ENCODE measurements around the gene ZFHX2.
"Not testable (repeated sequence)": the region's sequence is repeated elsewhere in the genome, so short reads cannot be mapped to it uniquely, and the experiment has no call there.

The ZFHX2 gene

DNA sequence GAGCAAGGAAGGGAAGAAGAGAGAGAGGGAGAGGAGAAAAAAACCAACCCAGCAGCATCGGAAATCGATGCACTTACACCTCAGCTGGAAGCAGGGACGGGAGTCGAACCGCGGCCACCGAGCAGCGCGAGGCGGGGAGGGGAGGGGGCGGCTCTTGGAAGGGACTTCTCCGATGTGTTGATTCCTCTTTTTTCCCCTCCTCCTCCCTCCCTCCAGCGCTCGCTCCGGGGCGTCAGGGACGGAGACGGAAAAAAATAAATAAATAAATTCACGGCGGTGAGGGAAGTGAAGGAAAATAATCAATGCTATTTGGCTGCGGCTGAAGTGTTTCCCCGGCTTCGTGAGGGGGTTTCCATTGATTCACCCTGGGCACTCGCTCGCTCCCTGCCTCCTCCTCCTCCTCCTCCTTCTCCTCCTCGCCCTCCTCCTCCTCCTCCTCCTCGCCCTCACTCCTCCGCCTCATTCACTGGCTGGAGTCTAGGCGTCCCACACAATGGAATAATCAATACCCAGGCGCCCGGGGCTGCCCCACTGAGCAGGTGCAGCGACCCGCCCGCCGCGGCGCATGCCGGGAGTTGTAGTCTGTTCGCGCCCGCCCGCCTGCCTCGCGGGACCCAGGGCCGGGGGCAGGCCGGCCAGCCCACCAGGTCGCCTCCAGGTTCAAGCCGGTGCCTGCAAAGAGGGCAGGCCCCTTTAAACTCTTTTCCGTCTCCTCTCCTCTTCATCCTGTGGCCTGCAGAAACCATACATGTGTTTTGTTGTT lies at the start of gene ZFHX2:
Gene ZFHX2, minus strand, starts transcription at position 500 of the 763 bp plus-strand sequence. CDS start 16,440 bp downstream, outside the sequence.
- Histone ChIP-seq H3K9me3 (ENCODE audit: control insufficient read depth, insufficient read depth, low read depth, low read length) (no peaks in the 10 kb centered on the region), H3K27ac (ENCODE audit: low read depth, low read length) (peak within 1 kb of the TSS; percentile 81; the same call in 1 of the 2 replicates), H3K4me3 (ENCODE audit: low read depth, low read length) (peak within 1 kb of the TSS; percentile 91), H3K4me1 (ENCODE audit: control insufficient read depth, insufficient read depth, low read length) (peaks cover 48% of the 10 kb centered on the region), H3K9ac (ENCODE audit: low read length) (peak within 1 kb of the TSS; percentile 87), H3K27me3 (ENCODE audit: control insufficient read depth, insufficient read depth, low read length) (no peaks in the 10 kb centered on the region; the same call in 1 of the 2 replicates), H3K36me3 (ENCODE audit: control insufficient read depth, insufficient read depth, low read length) (no peaks in the 10 kb centered on the region)

DNA sequence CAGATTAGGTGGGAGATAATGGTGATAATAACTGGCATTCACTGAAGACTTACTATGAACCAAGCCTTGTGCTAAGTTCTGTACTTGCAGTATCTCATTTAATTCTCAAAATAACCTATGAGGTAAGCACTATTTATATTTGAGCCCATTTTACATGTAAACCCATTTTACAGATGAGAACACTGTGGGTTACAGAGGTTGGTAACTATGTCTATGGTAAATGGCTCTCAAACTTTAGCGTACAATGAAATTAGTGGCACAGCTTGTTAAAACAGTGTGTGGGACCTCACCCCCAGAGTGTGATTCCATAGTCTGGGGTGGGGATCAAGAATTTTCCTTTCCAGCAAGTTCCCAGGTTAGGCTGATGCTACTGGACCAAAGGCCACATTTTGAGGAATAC lies 49.2 kb upstream of the ZFHX2 start:
- Histone ChIP-seq H3K9me3 (ENCODE audit: control insufficient read depth, insufficient read depth, low read depth, low read length) (no peaks in the 10 kb centered on the region), H3K9ac (ENCODE audit: low read length) (no peak overlapping the region), H3K27me3 (ENCODE audit: control insufficient read depth, insufficient read depth, low read length) (peaks cover under 1% of the 10 kb centered on the region; the same call in 1 of the 2 replicates), H3K27ac (ENCODE audit: low read depth, low read length) (no peak overlapping the region), H3K4me1 (ENCODE audit: control insufficient read depth, insufficient read depth, low read length) (no peaks in the 10 kb centered on the region), H3K4me3 (ENCODE audit: low read depth, low read length) (no peak overlapping the region), H3K36me3 (ENCODE audit: control insufficient read depth, insufficient read depth, low read length) (no peaks in the 10 kb centered on the region)

DNA sequence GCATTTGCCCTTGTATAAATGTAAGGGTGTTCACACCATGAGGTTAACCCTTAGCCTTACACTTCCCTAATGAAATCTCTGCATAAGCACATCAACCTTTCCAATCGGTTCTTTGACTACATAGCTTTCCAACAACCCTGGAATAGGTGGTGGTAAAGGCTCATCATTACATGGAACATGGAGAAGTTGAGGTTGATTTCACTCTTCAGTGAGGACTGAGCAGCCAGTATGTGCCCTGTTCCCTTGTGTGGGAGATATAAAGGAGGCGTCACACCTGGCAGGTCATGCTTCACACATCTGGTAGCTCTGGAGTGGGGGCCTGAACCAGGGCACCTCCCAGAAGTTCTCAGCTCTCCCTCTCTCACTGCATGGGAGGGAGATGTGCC lies 48.8 kb upstream of the ZFHX2 start:
- Histone ChIP-seq H3K27ac (ENCODE audit: low read depth, low read length) (no peak overlapping the region), H3K27me3 (ENCODE audit: control insufficient read depth, insufficient read depth, low read length) (no peaks in the 10 kb centered on the region), H3K36me3 (ENCODE audit: control insufficient read depth, insufficient read depth, low read length) (no peaks in the 10 kb centered on the region), H3K9ac (ENCODE audit: low read length) (no peak overlapping the region), H3K4me1 (ENCODE audit: control insufficient read depth, insufficient read depth, low read length) (no peaks in the 10 kb centered on the region), H3K9me3 (ENCODE audit: control insufficient read depth, insufficient read depth, low read depth, low read length) (no peaks in the 10 kb centered on the region), H3K4me3 (ENCODE audit: low read depth, low read length) (no peak overlapping the region)

DNA sequence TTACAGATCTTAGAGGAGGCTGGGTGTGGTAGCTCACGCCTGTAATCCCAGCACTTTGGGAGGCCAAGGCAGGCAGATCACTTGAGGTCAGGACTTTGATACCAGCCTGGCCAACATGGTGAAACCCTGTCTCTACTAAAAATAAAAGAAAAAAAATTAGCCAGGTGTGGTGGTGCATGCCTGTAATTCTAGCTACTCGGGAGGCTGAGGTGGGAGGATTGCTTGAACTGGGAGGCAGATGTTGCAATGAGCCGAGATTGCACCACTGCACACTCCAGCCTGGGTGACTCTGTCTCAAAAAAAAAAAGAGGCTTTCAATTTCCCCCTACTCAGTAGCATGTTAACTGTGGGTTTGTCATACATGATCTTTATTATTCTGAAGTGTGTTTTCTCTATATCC lies 42.6 kb upstream of the ZFHX2 start:
- not testable (repeated sequence) for H3K4me3 ChIP-seq (ENCODE audit: low read depth, low read length); H3K27ac ChIP-seq (ENCODE audit: low read depth, low read length); H3K4me1 ChIP-seq (ENCODE audit: control insufficient read depth, insufficient read depth, low read length); H3K9me3 ChIP-seq (ENCODE audit: control insufficient read depth, insufficient read depth, low read depth, low read length); H3K27me3 ChIP-seq (ENCODE audit: control insufficient read depth, insufficient read depth, low read length); H3K9ac ChIP-seq (ENCODE audit: low read length); H3K36me3 ChIP-seq (ENCODE audit: control insufficient read depth, insufficient read depth, low read length)

DNA sequence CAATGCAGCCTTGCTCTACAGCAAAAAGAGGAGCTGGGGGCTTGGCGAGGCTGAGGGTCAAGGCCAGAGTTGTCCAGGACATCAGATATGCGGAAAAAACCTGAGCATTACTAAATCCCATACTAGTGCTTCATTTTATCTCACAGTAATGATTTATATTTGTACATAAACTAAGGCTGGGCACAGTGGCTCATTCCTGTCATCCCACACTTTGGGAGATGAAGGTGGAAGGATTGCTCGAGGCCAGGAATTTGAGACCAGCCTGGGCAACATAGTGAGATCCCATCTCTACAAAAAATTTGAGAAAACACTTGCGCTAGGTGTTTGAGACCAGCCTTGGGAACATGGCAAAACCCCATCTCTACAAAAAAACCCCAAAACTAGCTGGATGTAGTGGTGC lies 38.6 kb upstream of the ZFHX2 start:
- H3K27ac ChIP-seq (ENCODE audit: low read depth, low read length), result no peak overlapping the region
- H3K4me1 ChIP-seq (ENCODE audit: control insufficient read depth, insufficient read depth, low read length), result 0 out of 2 replicates have a peak, but pooled peaks cover 2% of the 10 kb centered on the region
- H3K9me3 ChIP-seq (ENCODE audit: control insufficient read depth, insufficient read depth, low read depth, low read length), result no peaks in the 10 kb centered on the region
- H3K36me3 ChIP-seq (ENCODE audit: control insufficient read depth, insufficient read depth, low read length), result no peaks in the 10 kb centered on the region
- H3K4me3 ChIP-seq (ENCODE audit: low read depth, low read length), result no peak overlapping the region
- no peaks in the 10 kb centered on the region for H3K27me3 ChIP-seq (ENCODE audit: control insufficient read depth, insufficient read depth, low read length)
- no peak overlapping the region for H3K9ac ChIP-seq (ENCODE audit: low read length)

DNA sequence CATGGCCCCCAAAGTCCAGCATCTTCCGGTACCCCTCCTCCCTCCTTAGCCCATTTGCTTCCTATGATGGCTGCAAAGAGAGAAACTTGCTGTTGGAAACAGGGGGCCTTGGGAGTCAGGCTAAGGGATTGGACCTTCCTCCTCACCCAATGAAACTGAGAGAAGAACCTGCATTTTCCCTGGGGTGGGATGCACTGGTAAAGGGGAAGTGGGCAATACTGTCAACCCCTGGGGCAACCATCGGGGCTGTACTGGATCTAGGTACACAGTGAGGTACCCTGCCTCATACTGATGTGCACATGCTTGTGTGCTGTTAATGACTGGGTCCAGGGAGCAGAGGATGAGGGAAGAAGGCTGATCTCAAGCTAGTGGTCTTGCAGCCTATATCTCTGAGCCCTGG lies 38.0 kb upstream of the ZFHX2 start:
- no peak overlapping the region for H3K27ac ChIP-seq (ENCODE audit: low read depth, low read length)
- 0 out of 2 replicates have a peak, but pooled peaks cover 2% of the 10 kb centered on the region for H3K4me1 ChIP-seq (ENCODE audit: control insufficient read depth, insufficient read depth, low read length)
- no peak overlapping the region for H3K9ac ChIP-seq (ENCODE audit: low read length)
- no peaks in the 10 kb centered on the region for H3K27me3 ChIP-seq (ENCODE audit: control insufficient read depth, insufficient read depth, low read length)
- no peaks in the 10 kb centered on the region for H3K36me3 ChIP-seq (ENCODE audit: control insufficient read depth, insufficient read depth, low read length)
- H3K4me3 ChIP-seq (ENCODE audit: low read depth, low read length), result no peak overlapping the region
- no peaks in the 10 kb centered on the region for H3K9me3 ChIP-seq (ENCODE audit: control insufficient read depth, insufficient read depth, low read depth, low read length)

DNA sequence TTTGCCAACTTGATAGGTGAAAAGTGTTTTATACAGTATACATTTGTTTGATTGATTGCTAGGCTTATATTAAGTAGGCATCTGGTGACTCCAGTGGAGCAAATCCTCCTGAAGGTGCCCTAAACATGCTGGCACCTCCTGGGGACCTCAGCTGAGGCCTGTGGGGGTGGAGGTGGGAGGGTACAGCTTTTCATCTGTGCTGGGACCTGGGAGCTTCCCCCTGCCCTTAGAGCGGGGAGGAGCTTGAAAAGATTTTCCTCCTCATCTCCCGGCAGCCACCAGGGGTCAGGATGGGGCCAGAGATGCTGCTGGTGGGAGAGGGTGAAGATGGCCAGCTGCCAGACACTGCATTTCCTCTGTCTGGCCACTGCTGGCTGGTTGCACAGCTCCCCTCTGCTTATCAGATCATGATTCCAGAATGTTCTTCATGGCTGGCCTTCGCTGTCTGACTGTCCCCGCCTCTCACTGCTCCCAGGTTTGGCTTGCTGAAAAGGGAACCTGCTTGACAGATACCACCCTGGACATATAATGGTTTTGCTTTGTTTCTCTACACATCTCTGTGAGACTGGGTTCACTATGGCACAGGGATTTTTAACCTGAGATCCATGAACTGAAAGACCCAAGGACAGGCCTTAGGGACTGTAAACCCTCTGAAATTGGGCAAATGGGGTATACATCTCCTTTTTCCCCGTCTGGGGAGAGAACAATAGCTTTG lies 37.5 kb upstream of the ZFHX2 start:
- Histone ChIP-seq H3K27me3 (ENCODE audit: control insufficient read depth, insufficient read depth, low read length) (no peaks in the 10 kb centered on the region), H3K9ac (ENCODE audit: low read length) (no peak overlapping the region), H3K9me3 (ENCODE audit: control insufficient read depth, insufficient read depth, low read depth, low read length) (no peaks in the 10 kb centered on the region)

DNA sequence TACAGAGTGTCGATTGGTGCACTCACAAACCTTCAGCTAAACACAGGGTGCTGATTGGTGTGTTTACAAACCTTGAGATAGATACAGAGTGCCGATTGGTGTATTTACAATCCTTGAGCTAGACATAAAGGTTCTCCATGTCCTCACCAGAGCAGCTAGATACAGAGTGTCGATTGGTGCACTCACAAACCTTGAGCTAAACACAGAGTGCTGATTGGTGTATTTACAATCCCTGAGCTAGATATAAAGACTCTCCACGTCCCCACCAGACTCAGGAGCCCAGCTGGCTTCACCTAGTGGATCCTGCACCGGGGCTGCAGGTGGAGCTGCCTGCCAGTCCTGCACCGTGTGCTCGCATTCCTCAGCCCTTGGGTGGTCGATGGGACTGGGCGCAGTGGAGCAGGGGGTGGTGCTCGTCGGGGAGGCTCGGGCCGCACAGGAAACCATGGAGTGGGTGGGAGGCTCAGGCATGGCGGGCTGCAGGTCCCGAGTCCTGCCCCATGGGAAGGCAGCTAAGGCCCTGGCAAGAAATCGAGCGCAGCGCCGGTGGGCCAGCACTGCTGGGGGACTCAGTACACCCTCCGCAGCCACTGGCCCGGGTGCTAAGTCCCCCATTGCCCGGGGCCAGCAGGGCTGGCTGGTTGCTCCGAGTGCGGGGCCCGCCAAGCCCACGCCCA lies 33.1 kb upstream of the ZFHX2 start:
- H3K36me3 ChIP-seq (ENCODE audit: control insufficient read depth, insufficient read depth, low read length); H3K9me3 ChIP-seq (ENCODE audit: control insufficient read depth, insufficient read depth, low read depth, low read length); H3K4me3 ChIP-seq (ENCODE audit: low read depth, low read length); H3K4me1 ChIP-seq (ENCODE audit: control insufficient read depth, insufficient read depth, low read length); H3K27ac ChIP-seq (ENCODE audit: low read depth, low read length); H3K9ac ChIP-seq (ENCODE audit: low read length); H3K27me3 ChIP-seq (ENCODE audit: control insufficient read depth, insufficient read depth, low read length): not testable (repeated sequence)

More for the DNA sequence above, 37.5 kb upstream of the ZFHX2 start:
- 0 out of 2 replicates have a peak, but pooled peaks cover 2% of the 10 kb centered on the region for H3K4me1 ChIP-seq (ENCODE audit: control insufficient read depth, insufficient read depth, low read length)
- no peak overlapping the region for H3K4me3 ChIP-seq (ENCODE audit: low read depth, low read length)
- no peak overlapping the region for H3K27ac ChIP-seq (ENCODE audit: low read depth, low read length)
- no peaks in the 10 kb centered on the region for H3K36me3 ChIP-seq (ENCODE audit: control insufficient read depth, insufficient read depth, low read length)

DNA sequence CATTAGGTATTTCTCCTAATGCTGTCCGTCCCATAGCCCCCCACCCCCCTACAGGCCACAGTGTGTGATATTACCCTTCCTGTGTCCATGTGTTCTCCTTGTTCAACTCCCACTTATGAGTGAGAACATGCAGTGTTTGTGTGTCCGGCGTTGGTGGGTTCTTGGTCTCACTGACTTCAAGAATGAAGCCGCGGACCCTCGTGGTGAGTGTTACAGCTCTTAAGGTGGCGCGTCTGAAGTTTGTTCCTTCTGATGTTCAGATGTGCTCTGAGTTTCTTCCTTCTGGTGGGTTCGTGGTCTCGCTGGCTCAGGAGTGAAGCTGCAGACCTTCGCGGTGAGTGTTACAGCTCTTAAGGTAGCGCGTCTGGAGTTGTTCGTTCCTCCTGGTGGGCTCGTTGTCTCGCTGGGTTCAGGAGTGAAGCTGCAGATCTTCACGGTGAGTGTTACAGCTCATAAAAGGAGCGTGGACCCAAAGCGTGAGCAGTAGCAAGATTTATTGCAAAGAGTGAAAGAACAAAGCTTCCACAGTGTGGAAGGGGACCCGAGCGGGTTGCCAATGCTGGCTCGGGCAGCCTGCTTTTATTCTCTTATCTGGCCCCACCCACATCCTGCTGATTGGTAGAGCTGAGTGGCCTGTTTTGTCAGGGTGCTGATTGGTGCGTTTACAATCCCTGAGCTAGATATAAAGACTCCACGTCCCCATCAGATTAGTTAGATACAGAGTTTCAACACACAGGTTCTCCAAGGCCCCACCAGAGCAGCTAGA lies 32.4 kb upstream of the ZFHX2 start:
- H3K4me1 ChIP-seq (ENCODE audit: control insufficient read depth, insufficient read depth, low read length); H3K27ac ChIP-seq (ENCODE audit: low read depth, low read length); H3K9ac ChIP-seq (ENCODE audit: low read length); H3K9me3 ChIP-seq (ENCODE audit: control insufficient read depth, insufficient read depth, low read depth, low read length); H3K36me3 ChIP-seq (ENCODE audit: control insufficient read depth, insufficient read depth, low read length); H3K4me3 ChIP-seq (ENCODE audit: low read depth, low read length); H3K27me3 ChIP-seq (ENCODE audit: control insufficient read depth, insufficient read depth, low read length): not testable (repeated sequence)

DNA sequence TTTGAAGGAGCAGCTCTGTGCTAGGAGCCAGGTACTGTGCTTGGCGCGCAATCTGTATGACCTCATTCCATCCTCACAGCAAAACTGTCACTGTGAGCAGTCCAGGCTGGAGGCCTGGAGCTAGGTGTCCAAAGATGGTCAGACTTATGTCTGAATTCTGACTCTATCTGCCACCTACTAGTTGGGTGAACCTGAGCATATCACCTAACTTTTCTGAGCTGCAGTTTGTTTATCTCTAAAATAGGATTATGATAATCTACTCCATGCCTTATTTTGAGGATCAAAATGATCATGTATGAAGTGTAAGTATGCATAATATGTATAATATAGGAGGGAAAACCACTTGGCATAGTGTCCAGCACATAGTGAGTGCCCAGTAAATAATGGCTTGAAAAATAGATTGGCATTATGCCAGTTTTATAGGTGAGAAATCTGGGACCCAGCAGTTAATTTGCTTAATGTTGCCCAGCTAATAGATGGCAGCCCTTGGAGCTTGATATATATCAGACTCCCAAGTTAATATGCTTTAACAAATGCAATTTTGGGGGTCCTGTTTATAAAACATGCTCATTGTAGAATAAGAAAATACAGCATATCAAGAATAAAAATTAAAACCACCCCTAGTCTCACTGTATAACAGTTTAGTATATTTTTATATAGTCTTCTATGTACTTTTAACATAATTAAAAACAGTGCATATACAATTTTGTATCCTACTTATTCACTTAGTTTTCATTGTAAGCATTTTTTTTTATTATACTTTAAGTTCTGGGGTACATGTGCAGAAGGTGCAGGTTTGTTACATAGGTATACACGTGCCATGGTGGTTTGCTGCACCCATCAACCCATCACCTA lies 31.6 kb upstream of the ZFHX2 start:
- no peak overlapping the region for H3K4me3 ChIP-seq (ENCODE audit: low read depth, low read length)
- peaks cover 4% of the 10 kb centered on the region; the same call in 1 of the 2 replicates for H3K4me1 ChIP-seq (ENCODE audit: control insufficient read depth, insufficient read depth, low read length)
- no peak overlapping the region for H3K9ac ChIP-seq (ENCODE audit: low read length)
- no peaks in the 10 kb centered on the region for H3K9me3 ChIP-seq (ENCODE audit: control insufficient read depth, insufficient read depth, low read depth, low read length)
- H3K36me3 ChIP-seq (ENCODE audit: control insufficient read depth, insufficient read depth, low read length), result no peaks in the 10 kb centered on the region
- H3K27ac ChIP-seq (ENCODE audit: low read depth, low read length), result no peak overlapping the region
- H3K27me3 ChIP-seq (ENCODE audit: control insufficient read depth, insufficient read depth, low read length), result peaks cover 14% of the 10 kb centered on the region

Measured in HUES6 (cell line).